SK-N-MC (cell line): ENCODE results near the gene ZNF576.
"Not testable (repeated sequence)": the region's sequence is repeated elsewhere in the genome, so short reads cannot be mapped to it uniquely, and the experiment has no call there.

Source experiments
- DNase-seq: peaks from one replicate; pipeline ENCODE4 v3.0.0-alpha.2; 2011; ENCODE audit warnings: low read depth, low spot score
- H3K27ac ChIP-seq: fragments of 200-600 bp; sonication (generic); 2 replicates; pipeline ENCODE4 v1.5.1; 2016; ENCODE audit warnings: mixed run types
- H3K36me3 ChIP-seq: fragments of 200-600 bp; sonication (generic); 2 replicates; pipeline ENCODE4 v1.6.1; 2017; ENCODE audit warnings: antibody characterized with exemption, low read length, mixed read lengths; ENCODE audit not compliant: insufficient read depth
- H3K4me3 ChIP-seq: fragments of 200-600 bp; sonication (generic); 2 replicates; pipeline ENCODE4 v1.5.1; 2016
- H3K9ac ChIP-seq: fragments of 200-600 bp; sonication (generic); 2 replicates; pipeline ENCODE4 v1.8.0; 2017; ENCODE audit warnings: mixed run types, mixed read lengths; ENCODE audit not compliant: insufficient read length
- H3K9me3 ChIP-seq: fragments of 200-600 bp; sonication (generic); 2 replicates; pipeline ENCODE4 v1.6.1; 2017; ENCODE audit warnings: low read depth, mild to moderate bottlenecking, antibody characterized with exemption, low read length, moderate library complexity, mixed read lengths
- EZH2 ChIP-seq: fragments of 200-600 bp; sonication (generic); IDR thresholded peaks from one replicate; pipeline ENCODE4 v1.6.1; 2017; ENCODE audit warnings: antibody characterized with exemption
- FOXP2 ChIP-seq: optimal IDR thresholded peaks from 2 replicates; pipeline ENCODE3; 2011; ENCODE audit warnings: mild to moderate bottlenecking, moderate library complexity; ENCODE audit not compliant: insufficient read depth; ENCODE audit errors: extremely low read length, control extremely low read depth
- POLR2AphosphoS5 ChIP-seq: IDR thresholded peaks from 2 replicates; pipeline ENCODE4 v1.6.1; 2012; ENCODE audit warnings: mild to moderate bottlenecking, low read depth, low read length, borderline replicate concordance

ZNF576 gene

DNA sequence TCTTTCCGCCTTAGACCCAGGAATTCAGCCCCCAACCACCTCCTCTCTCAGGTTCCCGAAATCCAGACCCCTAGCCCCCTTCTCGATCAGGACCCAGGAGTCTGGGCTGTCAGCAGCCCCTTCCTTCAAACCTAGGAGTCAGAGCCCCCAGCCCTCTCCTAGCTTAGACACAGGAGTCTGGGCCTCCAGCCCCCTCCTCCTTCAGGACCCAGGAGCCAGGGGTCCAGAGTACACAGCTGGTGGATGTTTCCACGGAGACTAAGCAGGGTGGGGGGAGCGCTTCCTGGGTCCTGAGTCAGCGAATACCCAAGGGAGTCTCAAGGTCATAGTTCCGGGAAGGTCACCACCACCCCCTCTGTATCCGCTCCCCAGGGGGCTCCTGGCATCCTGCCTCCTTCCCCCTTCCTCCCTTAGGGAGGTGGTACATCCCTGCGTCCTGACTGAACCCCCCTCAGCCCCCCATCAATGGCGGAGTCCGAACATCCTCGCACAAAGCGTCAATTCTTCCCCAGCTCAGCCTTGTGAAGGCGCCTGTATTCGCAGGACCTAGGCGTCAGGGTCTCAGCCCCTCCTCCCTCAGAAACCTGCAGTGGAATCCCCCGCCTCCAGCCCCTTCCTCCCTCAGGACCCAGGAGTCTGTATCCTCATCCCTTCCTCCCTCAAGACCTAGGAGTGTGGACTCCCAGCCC lies 38.6 kb downstream of the ZNF576 start:
- Histone ChIP-seq H3K9me3 (no peaks in the 10 kb centered on the region), H3K4me3 (peak overlapping the region; percentile 61), H3K36me3 (no peaks in the 10 kb centered on the region), H3K27ac (0 out of 2 replicates have a peak overlapping the region, but pooled peaks have one; percentile 25), H3K9ac (peak overlapping the region; percentile 22)
- TF ChIP-seq EZH2 (no peak), POLR2AphosphoS5 (no peak), FOXP2 (no peak)
- DNase-seq, result no peak

DNA sequence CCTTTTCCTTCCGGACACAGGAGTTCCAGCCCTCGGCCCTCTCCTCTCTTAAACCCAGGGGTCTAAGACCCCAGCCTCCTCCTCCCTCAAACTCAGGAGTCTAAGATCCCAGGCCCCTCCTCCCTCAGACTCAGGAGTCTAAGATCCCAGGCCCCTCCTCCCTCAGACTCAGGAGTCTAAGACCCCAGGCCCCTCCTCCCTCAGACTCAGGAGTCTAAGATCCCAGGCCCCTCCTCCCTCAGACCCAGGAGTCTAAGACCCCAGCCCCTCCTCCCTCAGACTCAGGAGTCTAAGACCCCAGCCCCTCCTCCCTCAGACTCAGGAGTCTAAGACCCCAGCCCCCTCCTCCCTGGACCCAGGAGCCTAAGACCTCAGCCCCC lies 39.2 kb downstream of the ZNF576 start:
- H3K36me3 ChIP-seq, H3K27ac ChIP-seq, DNase-seq, H3K9me3 ChIP-seq: not testable (repeated sequence)
- H3K9ac ChIP-seq, result peak overlapping the region; percentile 22
- H3K4me3 ChIP-seq, result peak overlapping the region; percentile 61

DNA sequence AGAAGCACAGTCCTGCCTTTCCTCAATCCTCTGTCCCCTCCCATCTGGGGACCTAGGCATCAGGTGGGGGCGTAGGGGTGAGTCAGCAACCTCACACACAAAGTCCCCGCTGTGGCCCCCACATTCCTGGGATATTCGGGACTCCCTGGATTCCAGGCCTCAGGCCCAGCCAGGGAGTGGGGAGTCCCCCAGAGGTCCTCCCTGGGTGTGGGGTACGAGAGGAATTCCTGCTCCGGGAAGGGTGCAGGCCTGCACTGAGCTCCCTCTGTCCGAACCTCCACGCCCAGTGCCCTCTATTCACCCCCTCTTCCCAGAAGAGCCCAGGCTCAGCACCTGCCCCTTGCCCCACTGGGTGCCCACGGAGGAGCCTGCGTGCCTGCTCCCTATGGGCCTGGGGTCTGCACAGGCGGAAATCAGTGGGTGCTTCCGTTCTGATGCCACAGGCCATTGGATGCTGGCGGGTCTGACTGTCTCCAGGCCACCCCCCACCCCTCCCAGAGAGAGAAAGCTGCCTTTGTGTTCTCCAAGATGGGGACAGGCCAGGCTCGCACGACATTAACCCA lies 39.8 kb downstream of the ZNF576 start:
- no peaks in the 10 kb centered on the region for H3K36me3 ChIP-seq
- TF ChIP-seq POLR2AphosphoS5 (no peak), EZH2 (no peak), FOXP2 (no peak)
- no peak overlapping the region for H3K4me3 ChIP-seq
- no peaks in the 10 kb centered on the region for H3K9me3 ChIP-seq
- H3K27ac ChIP-seq, result no peak overlapping the region
- H3K9ac ChIP-seq, result no peak overlapping the region
- DNase-seq, result no peak

DNA sequence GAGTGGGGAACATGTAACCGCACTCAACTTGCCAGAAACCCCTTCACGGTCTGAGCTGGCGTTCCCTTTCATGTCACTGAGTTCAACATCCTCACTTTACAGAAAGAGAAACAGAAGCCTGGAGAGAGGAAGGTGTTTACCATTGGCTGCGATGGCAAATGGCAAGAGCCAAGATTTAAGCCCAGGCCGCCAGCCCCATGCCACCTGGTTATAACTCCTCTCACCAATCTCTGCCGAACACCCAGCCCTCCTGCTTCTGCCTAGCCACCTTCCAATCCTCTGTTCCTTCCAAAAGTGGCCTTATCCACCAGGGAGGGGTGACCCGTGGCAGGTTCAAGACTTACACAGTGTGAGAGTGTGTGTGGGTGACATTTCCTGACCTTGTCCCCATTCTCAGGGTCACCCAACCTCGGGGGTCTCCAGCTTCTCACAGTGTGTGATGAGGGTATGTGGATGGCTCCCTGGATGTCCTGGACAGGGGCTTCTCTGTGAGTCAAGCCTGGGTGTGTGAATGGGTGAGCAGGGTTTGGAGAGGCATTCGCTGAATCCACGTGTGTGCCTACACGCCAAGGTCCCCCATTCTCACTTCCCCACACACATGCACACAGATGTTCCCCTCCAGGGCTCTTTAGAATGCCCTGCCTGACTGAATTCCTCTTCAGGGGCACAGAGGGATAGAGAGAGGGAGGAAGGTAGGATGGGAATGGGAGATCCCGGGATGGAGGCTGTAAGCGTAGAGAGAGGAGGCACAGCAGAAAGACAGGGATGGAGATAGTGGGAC lies 42.0 kb downstream of the ZNF576 start:
- peak overlapping the region; percentile 81 for H3K4me3 ChIP-seq
- H3K9me3 ChIP-seq, result no peaks in the 10 kb centered on the region
- no peak for TF ChIP-seq FOXP2
- TF ChIP-seq EZH2, result no peak
- TF ChIP-seq POLR2AphosphoS5, result no peak
- no peaks in the 10 kb centered on the region for H3K36me3 ChIP-seq
- no peak for DNase-seq
- H3K27ac ChIP-seq, result no peak overlapping the region
- peak overlapping the region; percentile 70 for H3K9ac ChIP-seq

DNA sequence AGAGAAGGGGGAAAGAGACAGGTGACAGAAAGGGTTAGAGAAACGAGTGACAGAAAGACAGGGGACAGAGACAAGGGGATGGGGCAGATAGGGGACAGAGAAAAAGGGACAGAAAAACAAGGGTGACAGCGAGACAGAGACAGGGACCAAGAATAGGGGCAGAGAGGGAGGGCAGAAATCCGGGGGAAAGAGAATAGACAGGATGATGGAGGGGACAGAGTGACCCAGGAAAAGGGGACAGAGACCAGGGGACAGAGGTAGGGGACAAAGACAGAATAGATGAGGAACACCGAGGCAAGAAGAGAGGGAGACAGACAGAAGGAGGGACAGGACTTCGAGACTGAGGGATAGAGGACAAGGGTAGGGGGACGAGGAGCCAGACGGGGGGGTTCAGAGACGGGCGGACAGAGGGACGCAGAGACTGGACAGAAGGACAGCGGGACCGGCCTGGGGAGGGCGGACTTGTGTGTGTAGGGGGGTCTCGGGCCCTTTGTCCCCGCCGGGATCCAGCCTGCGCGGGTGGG lies 42.7 kb downstream of the ZNF576 start:
- no peak for TF ChIP-seq EZH2
- TF ChIP-seq POLR2AphosphoS5, result no peak
- TF ChIP-seq FOXP2, result no peak
- no peak for DNase-seq
- Histone ChIP-seq H3K9me3 (no peaks in the 10 kb centered on the region), H3K4me3 (peak overlapping the region; percentile 81), H3K36me3 (no peaks in the 10 kb centered on the region), H3K27ac (no peak overlapping the region), H3K9ac (peak overlapping the region; percentile 70)

DNA sequence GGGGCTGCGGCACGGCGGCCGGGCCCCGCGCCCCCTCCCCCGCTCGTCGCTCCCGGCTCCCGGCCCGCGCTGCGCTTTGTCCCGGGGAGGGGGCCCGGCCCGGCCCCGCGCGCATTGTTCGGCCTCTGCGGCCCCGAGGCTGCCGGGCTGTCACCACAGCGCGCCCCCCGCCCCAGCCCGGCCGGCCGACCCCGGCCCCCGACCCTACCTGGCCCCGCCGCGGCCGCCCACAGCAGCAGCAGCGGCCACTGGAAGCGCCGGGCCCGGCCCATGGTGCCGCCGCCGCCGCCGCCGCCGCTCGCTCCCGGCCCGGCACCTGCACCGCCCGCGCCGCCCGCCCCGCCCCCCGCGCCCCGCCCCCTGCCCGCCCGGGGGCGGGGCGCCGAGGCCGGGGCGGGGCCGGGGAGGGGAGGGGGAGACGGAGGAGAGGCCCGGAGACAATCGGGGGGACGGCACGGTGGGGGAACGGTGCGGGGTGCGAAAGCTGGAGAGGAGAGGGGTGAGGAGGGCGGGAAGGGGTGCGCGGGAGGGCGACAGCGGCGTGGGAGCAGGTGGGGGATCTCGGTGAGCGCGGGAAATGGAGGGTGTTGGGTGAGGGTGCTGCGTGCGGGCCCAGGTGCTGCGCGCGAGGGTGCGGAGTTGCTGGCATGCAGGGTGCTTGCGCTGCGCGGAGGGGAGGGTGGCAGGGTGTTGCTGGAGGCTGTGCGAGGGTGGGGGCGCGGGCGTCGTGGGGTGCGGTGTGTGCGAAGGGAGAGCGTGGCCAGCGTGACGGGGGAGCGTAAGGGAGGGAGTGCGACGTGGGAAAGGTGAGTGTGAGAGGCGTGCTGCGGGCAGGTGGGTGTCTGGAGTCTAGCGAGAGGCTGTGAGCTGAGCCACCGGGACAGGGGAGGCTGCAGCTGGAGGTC lies 43.4 kb downstream of the ZNF576 start, which contains the start of gene CADM4:
CADM4 (minus strand) TSS at position 332 of the 905 bp plus-strand sequence; CDS start at position 272, 60 bp downstream.
- DNase-seq, result no peak
- TF ChIP-seq EZH2 (no peak), POLR2AphosphoS5 (peak; percentile 65; the same call in 1 of the 2 replicates)
- peak within 1 kb of the TSS; percentile 81 for H3K4me3 ChIP-seq
- peak within 1 kb of the TSS; percentile 70 for H3K9ac ChIP-seq
- H3K27ac ChIP-seq, result no peak within 1 kb of the TSS
- H3K9me3 ChIP-seq, result no peaks in the 10 kb centered on the region
- no peaks in the 10 kb centered on the region for H3K36me3 ChIP-seq

DNA sequence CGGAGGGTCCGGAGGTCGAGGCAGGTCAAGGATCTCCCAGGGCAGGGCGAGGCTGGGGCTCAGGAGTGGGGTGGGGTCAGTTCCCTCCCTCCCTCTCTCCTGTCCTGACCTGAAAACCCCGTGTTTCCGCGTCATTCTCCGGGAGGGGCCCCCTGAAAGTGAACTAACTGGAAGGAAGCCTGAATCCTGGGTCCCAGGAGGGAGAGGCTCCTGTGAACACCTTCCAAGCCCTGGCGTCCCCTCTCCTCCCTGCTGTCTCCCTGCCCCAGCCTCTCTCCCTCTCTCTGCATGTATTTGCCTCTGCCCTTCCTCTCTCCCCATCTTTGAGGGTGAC lies 44.0 kb downstream of the ZNF576 start:
- Histone ChIP-seq H3K27ac (no peak overlapping the region), H3K36me3 (no peaks in the 10 kb centered on the region), H3K4me3 (peak overlapping the region; percentile 81), H3K9me3 (no peaks in the 10 kb centered on the region), H3K9ac (no peak overlapping the region)
- DNase-seq, result no peak
- TF ChIP-seq POLR2AphosphoS5, result no peak
- TF ChIP-seq EZH2, result no peak

DNA sequence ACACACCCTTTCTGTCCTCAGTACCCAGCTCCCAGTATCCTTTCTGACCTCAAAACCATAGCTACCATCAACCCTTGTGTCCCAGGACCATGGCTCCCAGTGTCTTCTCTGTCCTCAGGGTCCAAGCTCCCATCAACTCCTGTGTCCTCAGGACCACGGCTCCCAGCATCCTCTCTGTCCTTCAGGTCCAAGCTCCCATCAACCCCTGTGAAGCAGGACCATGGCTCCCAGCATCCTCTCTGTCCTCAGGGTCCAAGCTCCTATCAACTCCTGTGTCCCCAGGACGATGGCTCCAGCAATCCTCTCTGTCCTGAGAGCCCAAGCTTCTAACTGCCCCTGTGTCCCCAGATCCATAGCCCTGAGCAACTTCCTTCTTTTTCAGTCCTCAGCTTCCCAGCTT lies 44.9 kb downstream of the ZNF576 start:
- peaks cover 4% of the 10 kb centered on the region; the same call in 1 of the 2 replicates for H3K36me3 ChIP-seq
- no peak for TF ChIP-seq POLR2AphosphoS5
- TF ChIP-seq FOXP2, result no peak
- TF ChIP-seq EZH2, result no peak
- no peak for DNase-seq
- no peaks in the 10 kb centered on the region for H3K9me3 ChIP-seq
- H3K4me3 ChIP-seq, result no peak overlapping the region
- no peak overlapping the region for H3K27ac ChIP-seq
- no peak overlapping the region for H3K9ac ChIP-seq
